NCI-H69 (cell line): Measurements from ENCODE around the gene AZIN2.
A peak's percentile ranks its signal among the peaks of the same experiment; 100 is the strongest.
"Not testable (repeated sequence)": the region's sequence is repeated elsewhere in the genome, so short reads cannot be mapped to it uniquely, and the experiment has no call there.

Experiments used
- DNase-seq: peaks from one replicate; lab custom pipeline; 2025; lab: John Stamatoyannopoulos, UW

Gene AZIN2

GRCh38 chr1:33094971-33095604 is 14.1 kb downstream of the AZIN2 start:
- DNase-seq, result peak; percentile 60

- DNase-seq, result no peak
These were observed 15.5 kb downstream of the AZIN2 start for GRCh38 chr1:33096363-33097005.

GRCh38 chr1:33097137-33097611 is 16.2 kb downstream of the AZIN2 start:
- DNase-seq, result no peak

GRCh38 chr1:33097762-33098161 is 16.8 kb downstream of the AZIN2 start:
- no peak for DNase-seq

GRCh38 chr1:33098371-33098770 is 17.4 kb downstream of the AZIN2 start:
- no peak for DNase-seq

GRCh38 chr1:33099290-33100118 is 18.6 kb downstream of the AZIN2 start:
- no peak for DNase-seq

GRCh38 chr1:33100119-33100415 is 19.1 kb downstream of the AZIN2 start:
- not testable (repeated sequence) for DNase-seq

GRCh38 chr1:33110477-33110876 is 29.5 kb downstream of the AZIN2 start:
- DNase-seq, result no peak

GRCh38 chr1:33111965-33112364 is 31.0 kb downstream of the AZIN2 start:
- peak; percentile 13 for DNase-seq

GRCh38 chr1:33117440-33118085 is 36.6 kb downstream of the AZIN2 start:
- no peak for DNase-seq

- DNase-seq, result no peak
These were observed 37.3 kb downstream of the AZIN2 start for GRCh38 chr1:33118274-33118673.

- no peak for DNase-seq
These were observed 38.1 kb downstream of the AZIN2 start for GRCh38 chr1:33119050-33119449.

- DNase-seq, result no peak
These were observed 38.7 kb downstream of the AZIN2 start for GRCh38 chr1:33119532-33120217.

GRCh38 chr1:33120436-33121231 is 39.7 kb downstream of the AZIN2 start:
- DNase-seq, result no peak

- no peak for DNase-seq
These were observed 40.8 kb downstream of the AZIN2 start for GRCh38 chr1:33121728-33122127.

- no peak for DNase-seq
These were observed 41.7 kb downstream of the AZIN2 start for GRCh38 chr1:33122483-33123178.

GRCh38 chr1:33123266-33123665 is 42.3 kb downstream of the AZIN2 start:
- no peak for DNase-seq

- not testable (repeated sequence) for DNase-seq
These were observed 43.7 kb downstream of the AZIN2 start for GRCh38 chr1:33124647-33125046.

GRCh38 chr1:33126411-33127000 is 45.6 kb downstream of the AZIN2 start:
- no peak for DNase-seq
